K562 (cell line): ENCODE results near the gene CIAO3.

Source experiments
- HOXB6 ChIP-seq: fragments of 250-450 bp; sonication (Bioruptor Pico); IDR thresholded peaks from 2 replicates; pipeline ENCODE4 v1.5.1; 2022; ENCODE audit warnings: mild to moderate bottlenecking, borderline replicate concordance
- ZNF311 ChIP-seq: fragments of 250-450 bp; sonication (Bioruptor Pico); IDR thresholded peaks from 2 replicates; pipeline ENCODE4 v1.4.0; 2020; ENCODE audit warnings: mild to moderate bottlenecking, moderate library complexity

- TF ChIP-seq HOXB6 (no peak), ZNF311 (CRISPR knock-in tag) (no peak)
These were observed 18.8 kb downstream of the CIAO3 start for GRCh38 chr16:721765-722540.
